HepG2 (cell line): ENCODE data around the gene NKX1-1.

Experiments
- ELK4 ChIP-seq: sonication (generic); formaldehyde crosslinking; IDR thresholded peaks from 2 replicates; pipeline ENCODE4 v1.9.0; 2021; ENCODE audit warnings: missing genetic modification reagents, borderline replicate concordance
- ZNF547 ChIP-seq: sonication (generic); formaldehyde crosslinking; IDR thresholded peaks from 2 replicates; pipeline ENCODE4 v1.5.1; 2020; ENCODE audit warnings: mild to moderate bottlenecking, missing genetic modification reagents
- ZXDC ChIP-seq: sonication (generic); formaldehyde crosslinking; IDR thresholded peaks from 2 replicates; pipeline ENCODE4 v1.5.0; 2020; ENCODE audit warnings: mild to moderate bottlenecking, missing genetic modification reagents

- TF ChIP-seq ZNF547 (CRISPR knock-in tag) (no peak), ZXDC (CRISPR knock-in tag) (no peak), ELK4 (CRISPR knock-in tag) (no peak)
Observed at GRCh38 chr4:1353186-1354055, 52.8 kb downstream of the NKX1-1 start.
